CD14-positive monocyte (primary cell): Measurements from ENCODE around the gene PMP22. TPM values are rescaled to one million over a fixed set of nuclear protein-coding genes. Genes with fewer than 3 reads are reported as not detected.
A peak's percentile ranks its signal among the peaks of the same experiment; 100 is the strongest.
"Not testable (repeated sequence)": the region's sequence is repeated elsewhere in the genome, so short reads cannot be mapped to it uniquely, and the experiment has no call there.

Source experiments
- DNase-seq, 3 donors: peaks; one replicate each; pipeline ENCODE4 v3.0.0-alpha.2; 2011 to 2022
- H2AFZ ChIP-seq: 2 replicates; pipeline ENCODE4 v1.6.0; 2012; ENCODE audit warnings: mild to moderate bottlenecking, low read depth, low read length, inconsistent platforms; ENCODE audit not compliant: insufficient read depth, poor library complexity, severe bottlenecking
- H3K27ac ChIP-seq, 2 donors: 1 replicate in 1 of 2; 2 replicates in 1 of 2; pipeline ENCODE4 v1.5.1; 2012 to 2013; ENCODE audit warnings: low read length in 2 of 2, control low read depth in 1 of 2, inconsistent platforms in 1 of 2, low read depth in 1 of 2, mild to moderate bottlenecking in 1 of 2
- H3K27me3 ChIP-seq, 2 donors: one replicate each; pipeline versions ENCODE4 v1.6.0 to v1.6.1; 2011 to 2013; ENCODE audit warnings: low read length in 2 of 2; ENCODE audit not compliant: control insufficient read depth in 2 of 2, insufficient read depth in 2 of 2
- H3K36me3 ChIP-seq, 2 donors: replicated peaks in 1 of 2; 1 replicate in 1 of 2; 2 replicates in 1 of 2; pipeline versions ENCODE4 v1.5.1 to v1.6.1; 2012 to 2013; ENCODE audit warnings: low read length in 2 of 2, control low read depth in 1 of 2, inconsistent platforms in 1 of 2, mild to moderate bottlenecking in 1 of 2; ENCODE audit not compliant: insufficient read depth in 2 of 2, control insufficient read depth in 1 of 2
- H3K4me1 ChIP-seq, 2 donors: 1 replicate in 1 of 2; 2 replicates in 1 of 2; pipeline versions ENCODE4 v1.5.1 to v1.6.1; 2012 to 2013; ENCODE audit warnings: low read length in 2 of 2, control low read depth in 1 of 2, inconsistent platforms in 1 of 2, mild to moderate bottlenecking in 1 of 2, moderate library complexity in 1 of 2; ENCODE audit not compliant: insufficient read depth in 2 of 2, control insufficient read depth in 1 of 2
- H3K4me2 ChIP-seq: replicated peaks from 2 replicates; pipeline ENCODE3; 2012; ENCODE audit warnings: low read length, moderate library complexity, mild to moderate bottlenecking; ENCODE audit not compliant: poor library complexity, severe bottlenecking; ENCODE audit errors: extremely low read depth
- H3K4me3 ChIP-seq, 3 experiments: fragments of 200-600 bp in 1 of 3; sonication (generic) in 1 of 3; replicated peaks in 1 of 3; 1 replicate in 2 of 3; 2 replicates in 1 of 3; pipeline ENCODE4 v1.5.1; 2011 to 2013; ENCODE audit warnings: low read length in 3 of 3, mild to moderate bottlenecking in 3 of 3, control low read depth in 2 of 3, low read depth in 2 of 3, inconsistent platforms in 1 of 3, moderate library complexity in 1 of 3
- H3K79me2 ChIP-seq: 2 replicates; pipeline ENCODE4 v1.6.0; 2012; ENCODE audit warnings: mild to moderate bottlenecking, control low read depth, inconsistent platforms, low read length, moderate library complexity; ENCODE audit not compliant: insufficient read depth
- H3K9ac ChIP-seq: 2 replicates; pipeline ENCODE4 v1.6.0; 2017; ENCODE audit warnings: low read length, mild to moderate bottlenecking; ENCODE audit not compliant: insufficient read depth, poor library complexity, severe bottlenecking
- H3K9me3 ChIP-seq, 2 donors: replicated peaks in 1 of 2; 1 replicate in 1 of 2; 2 replicates in 1 of 2; pipeline versions ENCODE4 v1.5.1 to v1.6.1; 2012 to 2013; ENCODE audit warnings: low read length in 2 of 2, control low read depth in 1 of 2; ENCODE audit not compliant: control insufficient read depth in 1 of 2, insufficient read depth in 1 of 2
- H4K20me1 ChIP-seq: 2 replicates; pipeline ENCODE4 v1.6.0; 2012; ENCODE audit warnings: mild to moderate bottlenecking, low read length, control low read depth, moderate library complexity; ENCODE audit not compliant: insufficient read depth
- H3K27ac Mint-ChIP-seq, 7 donors: one replicate each; pipeline ENCODE4 v1.8.0; 2020; ENCODE audit warnings: mild to moderate bottlenecking in 7 of 7, mixed read lengths in 7 of 7, moderate library complexity in 6 of 7, inconsistent platforms in 2 of 7
- H3K27me3 Mint-ChIP-seq, 3 donors: one replicate each; pipeline ENCODE4 v1.8.0; 2021 to 2022; ENCODE audit warnings: low read depth in 3 of 3, mild to moderate bottlenecking in 3 of 3, mixed read lengths in 3 of 3, moderate library complexity in 3 of 3, inconsistent platforms in 1 of 3
- H3K36me3 Mint-ChIP-seq, 2 donors: one replicate each; pipeline ENCODE4 v1.8.0; 2020; ENCODE audit warnings: mixed read lengths in 2 of 2, inconsistent platforms in 1 of 2, mild to moderate bottlenecking in 1 of 2
- H3K4me1 Mint-ChIP-seq: one replicate; pipeline ENCODE4 v1.8.0; 2020; ENCODE audit warnings: mild to moderate bottlenecking, mixed read lengths
- H3K4me3 Mint-ChIP-seq, 2 donors: one replicate each; pipeline ENCODE4 v1.8.0; 2020; ENCODE audit warnings: mild to moderate bottlenecking in 2 of 2, mixed read lengths in 2 of 2, moderate library complexity in 1 of 2
- H3K9me3 Mint-ChIP-seq, 7 donors: one replicate each; pipeline ENCODE4 v1.8.0; 2020 to 2022; ENCODE audit warnings: mixed read lengths in 7 of 7, mild to moderate bottlenecking in 6 of 7, moderate library complexity in 6 of 7, inconsistent platforms in 2 of 7
- CTCF ChIP-seq: fragments of 200-600 bp; IDR thresholded peaks from one replicate; pipeline ENCODE4 v1.8.0; 2022; ENCODE audit warnings: antibody characterized with exemption, mild to moderate bottlenecking
- WGBS: methylation state at CpG from one replicate; pipeline ENCODE4 v1.1.5; 2013; ENCODE audit warnings: missing lambda C conversion rate; ENCODE audit not compliant: insufficient coverage; 5-methylcytosine and 5-hydroxymethylcytosine counted together
- intact Hi-C, 2 donors: fragments of 100-400 bp; cut with micrococcal nuclease; formaldehyde crosslinking; loops; one replicate each; pipeline versions ENCODE4 v1.15.0 to v1.15.1; 2023
- polyA plus RNA-seq, 3 donors: library from polyadenylated mRNA; depleted of rRNA in 1 of 3; unstranded in 2 of 3; stranded (reverse) in 1 of 3; fragments of 300-500 nt in 2 of 3; fragments of >200 nt in 1 of 3; fragmentation: Illumina TruSeq in 2 of 3; gene quantifications; 1 replicate in 2 of 3; 2 replicates in 1 of 3; pipeline ENCODE4 v1.2.3, GENCODE V29; 2012 to 2021

The PMP22 gene
- polyA plus RNA-seq, 3 donors = 1.2 to 3.9 (median 1.3) TPM

DNA sequence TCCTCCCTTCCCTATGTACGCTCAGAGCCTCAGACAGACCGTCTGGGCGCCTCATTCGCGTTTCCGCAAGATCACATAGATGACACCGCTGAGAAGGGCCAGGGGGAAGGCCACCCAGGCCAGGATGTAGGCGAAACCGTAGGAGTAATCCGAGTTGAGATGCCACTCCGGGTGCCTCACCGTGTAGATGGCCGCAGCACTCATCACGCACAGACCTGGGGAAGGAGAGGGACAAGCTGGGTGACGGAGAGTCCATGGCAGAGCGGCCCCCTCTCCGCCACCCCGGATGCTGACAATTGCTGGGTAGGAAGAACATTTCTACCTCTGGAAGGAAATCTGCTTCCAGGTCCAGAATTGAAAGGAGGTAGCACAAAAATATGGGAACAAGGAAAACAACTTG is 34.3 kb downstream of the PMP22 start:
- no peak for TF ChIP-seq CTCF
- no peaks in the 10 kb centered on the region for H3K27me3 ChIP-seq
- no peaks in the 10 kb centered on the region for H3K36me3 ChIP-seq
- Mint-ChIP-seq H3K4me1 (peaks cover 6% of the 10 kb centered on the region), H3K4me3 (no peak overlapping the region), H3K36me3 (no peaks in the 10 kb centered on the region), H3K9me3 (no peaks in the 10 kb centered on the region), H3K27me3 (peaks cover 1 to 4% (median 3%) of the 10 kb centered on the region in 3 donors), H3K27ac (peak overlapping the region in 1 of 7 donors; percentile 26)
- H3K4me1 ChIP-seq = peaks cover 7 to 8% of the 10 kb centered on the region in 2 donors
- no peak for DNase-seq
- no peaks in the 10 kb centered on the region for H3K79me2 ChIP-seq
- no peaks in the 10 kb centered on the region for H4K20me1 ChIP-seq
- no peak overlapping the region for H2AFZ ChIP-seq
- H3K9me3 ChIP-seq = no peaks in the 10 kb centered on the region
- no peak overlapping the region for H3K4me2 ChIP-seq
- no peak overlapping the region for H3K4me3 ChIP-seq
- no peak overlapping the region for H3K9ac ChIP-seq
- intact Hi-C loops = no loop called here
- 89% methylated on average over 13 of the region's 18 CpGs for WGBS
- H3K27ac ChIP-seq = no peak overlapping the region

- not testable (repeated sequence) for H4K20me1 ChIP-seq, H3K27ac Mint-ChIP-seq
- WGBS = no CpG with 5 or more reads among the region's 3 CpGs
These were observed 43.3 kb downstream of the PMP22 start for GRCh38 chr17:15221827-15222226.

More at GRCh38 chr17:15221827-15222226, 43.3 kb downstream of the PMP22 start:
- H3K79me2 ChIP-seq, H3K4me1 Mint-ChIP-seq, H3K27ac ChIP-seq, intact Hi-C loops, H3K4me1 ChIP-seq, H3K4me3 ChIP-seq, H3K36me3 ChIP-seq, H3K4me3 Mint-ChIP-seq, H3K9me3 Mint-ChIP-seq, H3K9me3 ChIP-seq, H2AFZ ChIP-seq, H3K36me3 Mint-ChIP-seq, H3K9ac ChIP-seq, DNase-seq, H3K27me3 ChIP-seq, H3K4me2 ChIP-seq: not testable (repeated sequence)
- peaks cover 10 to 11% (median 11%) of the 10 kb centered on the region in 3 donors for H3K27me3 Mint-ChIP-seq
